COLO829 (cell line): ENCODE data around the gene CCDC54.
A peak's percentile ranks its signal among the peaks of the same experiment; 100 is the strongest.

Source experiments
- DNase-seq: peaks from one replicate; pipeline ENCODE4 v3.0.0; 2012; ENCODE audit warnings: low spot score

CCDC54 gene

DNA sequence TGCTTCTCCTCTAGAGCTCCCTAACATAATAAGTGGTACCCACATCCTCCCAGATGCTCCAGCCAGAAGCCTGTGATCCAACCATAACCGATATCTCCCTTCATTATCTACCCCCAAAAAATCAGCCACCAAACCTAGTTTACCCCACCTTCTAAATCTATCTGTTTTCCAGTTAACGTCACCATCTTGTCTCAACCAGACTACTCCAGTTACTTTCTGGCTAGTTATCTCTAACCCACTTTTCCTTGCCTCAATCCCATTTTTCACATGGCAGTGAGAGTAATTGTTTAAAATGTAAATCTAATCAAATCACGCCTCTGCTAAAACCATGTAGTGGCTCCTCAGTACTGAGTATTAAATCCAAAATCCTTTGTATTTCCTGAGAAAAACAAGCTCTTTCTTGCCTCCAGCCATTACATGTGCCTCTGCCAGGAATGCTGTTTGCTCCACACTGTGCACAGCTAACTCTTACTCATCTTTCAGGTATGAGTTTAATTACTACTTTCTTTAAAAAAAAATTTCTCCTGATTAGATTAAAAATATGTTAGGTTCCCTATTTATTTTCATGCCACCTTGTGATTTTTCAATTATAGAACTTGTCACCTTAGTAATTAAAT, 15.4 kb downstream of the CCDC54 start:
- DNase-seq = peak; percentile 57

- no peak for DNase-seq
These were observed 17.3 kb downstream of the CCDC54 start for GRCh38 chr3:107394502-107394901.

- DNase-seq = no peak
These were observed 17.8 kb downstream of the CCDC54 start for GRCh38 chr3:107395066-107395465.

- DNase-seq = no peak
These were observed 24.1 kb downstream of the CCDC54 start for GRCh38 chr3:107401301-107401700.

DNA sequence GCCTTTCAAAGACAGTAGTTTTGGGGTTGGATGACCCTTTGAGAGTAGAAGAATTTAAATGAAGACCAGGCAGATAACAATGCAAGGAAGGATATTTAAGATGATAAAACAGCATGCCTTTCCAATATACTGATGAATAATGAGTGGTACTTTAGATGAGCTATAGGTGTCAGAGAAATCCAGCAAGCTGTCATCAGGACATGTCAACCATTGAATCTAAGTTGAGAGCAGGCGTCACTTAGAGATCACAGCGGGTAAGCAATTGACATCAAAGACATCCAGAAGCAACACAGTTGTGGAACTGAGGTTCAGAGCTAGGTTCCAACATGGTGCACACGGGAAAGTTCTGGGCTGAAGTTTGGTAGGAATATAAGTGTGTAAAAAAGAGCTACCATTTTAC, 25.0 kb downstream of the CCDC54 start:
- DNase-seq = no peak

DNA sequence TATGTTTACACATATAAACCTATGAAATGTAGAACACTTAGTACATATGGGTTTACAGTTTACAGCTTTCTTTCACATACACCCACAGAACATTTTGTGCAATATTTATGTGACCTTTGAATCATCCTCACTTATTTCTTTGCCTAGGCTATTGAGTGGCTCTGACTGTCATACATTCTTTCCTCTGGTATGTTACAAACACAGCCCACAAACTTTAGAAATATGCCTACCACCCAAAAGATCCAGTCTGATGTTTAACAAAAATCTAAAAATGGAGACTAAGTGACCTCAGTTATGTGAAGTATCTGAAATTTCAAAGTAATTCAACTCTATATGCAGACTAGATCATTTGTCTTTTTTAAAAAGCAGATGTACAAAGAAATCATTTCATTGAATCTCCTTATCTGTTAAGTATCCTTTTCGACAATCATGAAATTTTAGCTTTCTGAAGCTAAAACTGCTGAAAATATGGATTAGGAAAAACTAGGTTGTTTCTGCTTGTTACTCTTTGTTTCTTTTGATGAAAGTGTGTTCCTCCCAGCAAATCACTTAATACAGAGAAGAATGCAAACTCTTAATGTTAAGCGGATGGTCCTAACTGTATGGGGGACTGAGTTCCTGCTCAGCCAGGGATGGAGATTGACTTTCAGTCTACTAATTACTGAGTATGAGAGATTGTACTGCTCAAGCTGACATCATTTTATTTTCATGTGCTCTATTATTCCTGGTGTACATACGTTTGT, 27.7 kb downstream of the CCDC54 start:
- DNase-seq = peak; percentile 36

DNA sequence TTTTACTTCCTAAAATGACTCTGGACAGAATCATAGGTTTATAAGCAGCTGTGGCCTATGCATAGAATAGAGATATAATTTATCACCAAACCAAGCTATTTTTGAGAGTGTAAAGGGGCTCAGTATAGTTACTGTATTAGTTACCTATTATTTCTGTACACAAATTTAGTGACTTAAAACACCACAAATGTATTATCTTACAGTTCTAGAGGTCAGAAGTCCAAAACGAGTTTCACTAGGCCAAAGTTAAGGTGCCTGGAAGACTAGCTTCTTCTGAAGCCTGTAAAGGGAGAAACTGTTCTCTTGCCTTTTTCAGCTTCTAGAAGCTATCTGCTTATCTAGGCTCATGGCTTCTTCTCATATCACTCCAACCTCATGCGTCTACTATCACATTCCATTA, 30.1 kb downstream of the CCDC54 start:
- DNase-seq = no peak

- no peak for DNase-seq
These were observed 31.3 kb downstream of the CCDC54 start for GRCh38 chr3:107408513-107408912.

GRCh38 chr3:107409365-107409764, 32.1 kb downstream of the CCDC54 start:
- no peak for DNase-seq

DNA sequence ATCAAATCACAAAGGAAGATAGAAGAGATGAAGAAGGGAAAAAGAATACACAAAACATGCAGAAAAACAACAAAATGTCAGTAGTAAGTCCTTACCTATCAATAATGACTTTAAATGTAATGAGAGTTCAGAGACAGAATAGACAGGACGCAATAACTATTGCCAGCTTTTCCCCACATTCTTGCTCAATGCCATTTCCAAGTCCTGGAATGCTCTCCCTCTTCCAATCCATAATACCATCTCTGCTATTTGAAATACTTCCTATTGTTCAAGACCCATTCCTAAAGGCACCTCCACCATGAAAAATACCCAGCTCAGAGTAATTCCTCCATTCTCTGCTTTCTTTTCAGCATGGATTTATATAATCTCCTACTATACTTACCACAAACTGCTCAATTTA, 33.4 kb downstream of the CCDC54 start:
- no peak for DNase-seq

DNA sequence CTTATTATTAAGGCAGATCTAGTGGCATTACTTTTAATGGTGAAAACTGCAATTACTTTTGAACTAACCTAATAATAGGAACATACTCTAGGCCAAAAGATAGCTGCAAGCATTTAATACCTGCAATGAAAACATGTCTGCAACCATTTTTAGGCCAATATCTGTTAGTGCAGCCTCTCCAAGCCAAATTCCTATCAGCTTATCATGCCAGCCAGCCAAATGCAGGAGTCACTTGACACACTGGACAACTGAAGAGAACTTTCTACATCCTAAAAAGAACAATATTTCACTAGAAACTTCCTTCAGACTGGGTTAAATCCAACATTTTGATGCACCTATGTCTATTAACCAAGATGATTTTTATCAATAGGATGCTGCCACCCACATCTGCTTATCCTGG, 33.8 kb downstream of the CCDC54 start:
- no peak for DNase-seq

GRCh38 chr3:107411779-107412178, 34.5 kb downstream of the CCDC54 start:
- DNase-seq = no peak

GRCh38 chr3:107412376-107412775, 35.1 kb downstream of the CCDC54 start:
- no peak for DNase-seq

- DNase-seq = no peak
These were observed 36.0 kb downstream of the CCDC54 start for GRCh38 chr3:107413264-107413663.

- no peak for DNase-seq
These were observed 37.2 kb downstream of the CCDC54 start for GRCh38 chr3:107414325-107414964.

- no peak for DNase-seq
These were observed 38.9 kb downstream of the CCDC54 start for GRCh38 chr3:107416138-107416537.

- DNase-seq = no peak
These were observed 39.6 kb downstream of the CCDC54 start for GRCh38 chr3:107416886-107417285.

- DNase-seq = peak; percentile 59
These were observed 44.0 kb downstream of the CCDC54 start for GRCh38 chr3:107421170-107421792.

DNA sequence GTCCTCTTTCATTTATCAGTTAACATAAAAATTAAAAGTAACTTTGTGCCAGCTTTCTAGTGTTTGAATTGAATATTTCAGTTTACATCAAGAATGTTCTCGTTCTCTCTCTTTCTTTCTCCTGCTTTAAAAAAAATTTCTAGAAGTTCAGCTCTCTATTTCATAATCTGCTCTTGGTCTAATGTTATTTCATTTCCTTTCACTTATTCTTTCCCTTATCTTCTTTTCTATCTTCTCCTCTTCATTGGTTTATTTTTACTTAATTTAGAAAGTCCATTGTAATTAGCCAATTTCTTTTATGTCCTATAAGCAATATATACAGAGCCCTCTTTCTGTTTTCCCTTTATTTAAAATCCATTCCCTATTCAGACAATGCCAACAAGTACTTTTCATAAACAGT, 44.6 kb downstream of the CCDC54 start:
- no peak for DNase-seq

- no peak for DNase-seq
These were observed 47.8 kb downstream of the CCDC54 start for GRCh38 chr3:107425033-107425432.

DNA sequence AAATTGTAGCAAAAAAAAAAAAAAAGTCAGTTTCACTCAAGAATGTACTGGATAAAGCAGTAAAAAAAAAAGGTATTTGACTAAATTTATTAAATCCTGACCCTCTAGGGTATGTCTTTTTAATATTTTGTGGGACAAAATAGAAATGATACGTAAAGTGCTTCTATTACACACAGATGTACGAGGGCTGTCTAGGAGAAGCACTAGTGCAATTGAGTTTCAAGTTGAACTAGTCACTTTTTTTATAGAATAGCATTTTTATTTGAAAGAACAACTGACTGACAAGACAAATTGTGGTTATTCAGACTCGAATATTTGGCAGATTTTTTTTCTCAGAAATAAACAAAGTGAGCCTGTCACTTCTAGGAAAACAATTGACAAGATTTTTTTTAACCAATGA, 49.0 kb downstream of the CCDC54 start:
- no peak for DNase-seq
